ENCODE results near the gene WSB2.
"Not testable (repeated sequence)": the region's sequence is repeated elsewhere in the genome, so short reads cannot be mapped to it uniquely, and the experiment has no call there.

Gene WSB2
- 175 to 316 (median 248) reads per million in 18 experiments for total RNA-seq

DNA sequence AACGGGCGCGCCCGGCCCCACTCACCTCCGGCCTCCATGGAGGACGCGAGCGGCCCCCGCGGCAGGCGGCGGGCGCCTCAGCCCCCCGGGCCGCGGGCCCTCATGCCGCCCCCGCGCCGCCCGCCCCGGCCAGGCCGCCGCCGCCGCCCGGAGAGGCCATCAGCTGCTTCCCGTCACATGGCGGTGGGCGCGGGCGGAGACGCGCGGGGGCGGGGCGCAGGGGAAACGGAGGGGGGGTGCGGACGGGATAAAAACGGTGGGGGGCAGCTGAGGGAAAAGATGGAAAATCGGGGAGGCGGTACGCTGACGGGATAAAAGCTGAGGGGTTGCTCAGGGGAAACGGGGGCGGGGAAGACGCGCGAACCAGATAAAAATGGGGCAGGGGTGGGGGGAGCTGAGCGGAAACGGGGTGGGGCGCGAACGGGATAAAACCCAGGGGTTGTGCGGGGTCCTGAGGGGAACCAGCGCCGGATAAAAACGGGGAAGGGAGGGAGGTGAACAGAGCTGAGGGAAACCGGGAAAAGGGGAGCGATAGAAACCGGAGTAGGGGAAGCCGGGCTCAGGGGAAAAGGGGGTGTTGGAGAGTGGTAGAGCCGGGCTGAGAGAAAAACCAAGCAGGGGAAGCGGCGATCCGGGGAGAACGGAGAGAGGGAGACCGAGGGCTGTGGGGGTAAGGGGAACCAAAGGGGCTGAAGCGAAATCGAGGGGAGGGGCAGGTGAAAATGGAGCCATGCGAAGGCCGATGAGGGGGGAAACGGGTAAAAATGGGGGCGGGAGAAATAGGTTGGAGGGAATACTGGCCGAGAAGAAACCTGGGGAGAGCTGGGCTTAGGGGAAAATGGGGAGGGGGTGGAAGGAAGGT lies at the start of gene WSB2:
Gene WSB2, minus strand, starts transcription at position 169 of the 862 bp plus-strand sequence. Its CDS starts 131 bp downstream, at position 38.
- peak; percentile 76 to 89 for DNase-seq

DNA sequence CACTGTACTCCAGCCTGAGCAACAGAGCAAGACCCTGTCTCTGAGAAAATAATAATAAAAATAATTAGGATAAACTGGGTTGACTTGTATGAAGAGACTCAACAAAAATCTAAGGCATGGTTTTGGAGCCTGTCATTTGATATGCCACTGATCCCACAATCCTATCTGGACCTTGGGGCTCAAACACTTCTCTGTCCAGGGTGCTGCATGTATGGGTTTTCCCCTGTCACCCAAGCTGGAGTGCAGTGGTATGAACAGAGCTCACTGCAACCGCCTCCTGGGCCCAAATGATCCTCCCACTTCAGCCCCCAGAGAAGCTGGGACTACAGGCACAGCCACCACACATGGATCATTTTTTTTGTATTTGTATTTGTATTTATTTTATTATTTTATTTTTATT lies 48.1 kb upstream of the WSB2 start:
- no peak for DNase-seq

DNA sequence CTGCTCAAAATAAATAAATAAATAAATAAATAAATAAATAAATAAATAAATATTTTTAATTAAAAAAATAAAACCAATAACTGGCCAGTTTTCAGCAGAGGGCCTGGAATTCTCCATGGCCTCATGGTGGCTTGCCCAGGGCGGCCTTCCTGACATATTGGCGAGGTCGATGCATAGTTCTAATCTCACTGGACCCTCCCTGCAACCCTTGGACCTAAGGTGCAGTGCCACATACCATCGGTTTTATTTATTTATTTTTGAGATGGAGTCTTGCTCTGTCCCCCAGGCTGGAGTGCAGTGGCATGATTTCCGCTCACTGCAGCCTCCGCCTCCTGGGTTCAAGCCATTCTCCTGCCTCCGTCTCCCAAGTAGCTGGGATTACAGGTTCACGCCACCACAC lies 46.7 kb upstream of the WSB2 start:
- DNase-seq = no peak

DNA sequence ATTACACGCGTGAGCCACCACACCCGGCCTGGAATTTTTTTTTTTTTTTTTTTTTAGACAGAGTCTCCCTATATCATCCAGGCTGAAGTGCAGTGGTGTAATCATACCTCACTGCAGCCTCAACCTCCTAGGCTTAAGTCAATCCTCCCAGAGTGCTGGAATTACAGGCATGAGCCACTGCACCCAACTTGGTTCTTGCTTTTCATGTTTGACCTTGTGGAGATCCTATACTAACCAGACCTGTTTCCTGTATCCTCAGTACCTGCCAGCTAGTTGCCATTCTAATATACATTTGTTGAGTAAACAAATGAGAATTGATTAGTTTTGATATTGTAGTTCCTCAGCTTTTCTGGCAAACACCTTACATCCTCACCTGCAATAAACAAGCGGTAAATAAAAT lies 46.0 kb upstream of the WSB2 start:
- DNase-seq = no peak

DNA sequence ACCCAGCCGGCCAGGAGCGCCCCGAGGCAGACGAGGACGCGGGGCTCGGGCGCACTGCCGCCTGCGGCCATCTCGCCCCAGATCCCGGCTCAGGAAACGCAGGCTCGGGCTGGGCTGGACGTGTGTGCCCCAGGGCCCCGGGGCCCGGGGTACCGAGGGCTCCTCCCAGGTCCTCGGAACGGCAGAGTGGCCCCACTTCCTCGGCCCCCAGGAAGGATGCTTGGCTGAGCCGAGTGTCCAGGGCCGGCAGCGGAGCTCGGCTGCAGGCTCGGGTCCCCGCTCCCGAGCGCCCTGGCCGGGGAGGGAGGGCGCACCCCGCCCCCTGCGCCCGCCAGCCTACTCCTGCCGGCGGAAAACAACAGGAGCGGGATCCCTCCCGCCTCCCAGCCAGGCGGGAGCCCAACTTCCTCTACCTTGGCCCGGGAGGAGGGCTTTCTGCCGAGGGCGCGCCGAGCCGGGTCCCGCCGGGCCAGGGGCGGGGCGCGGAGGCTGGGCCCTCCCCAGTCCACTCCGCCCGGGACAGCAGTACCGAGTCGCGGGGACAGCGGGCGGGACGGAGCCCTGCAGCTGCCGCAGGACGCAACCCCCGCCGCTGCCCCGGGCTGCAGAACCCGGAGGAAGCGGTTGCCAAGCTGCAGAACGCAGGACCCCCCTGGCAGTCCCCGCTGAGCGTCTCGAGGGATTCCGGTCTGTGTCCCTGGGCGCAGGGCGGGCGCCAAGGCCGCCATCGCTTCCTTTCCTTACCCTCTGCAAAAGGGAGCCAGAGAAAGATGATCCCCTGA lies 42.8 kb upstream of the WSB2 start, which contains the start of gene VSIG10:
Gene VSIG10, minus strand, starts transcription at position 411 of the 782 bp plus-strand sequence. Its CDS starts 340 bp downstream, at position 71.
- peak; percentile 56 to 64 for DNase-seq

DNA sequence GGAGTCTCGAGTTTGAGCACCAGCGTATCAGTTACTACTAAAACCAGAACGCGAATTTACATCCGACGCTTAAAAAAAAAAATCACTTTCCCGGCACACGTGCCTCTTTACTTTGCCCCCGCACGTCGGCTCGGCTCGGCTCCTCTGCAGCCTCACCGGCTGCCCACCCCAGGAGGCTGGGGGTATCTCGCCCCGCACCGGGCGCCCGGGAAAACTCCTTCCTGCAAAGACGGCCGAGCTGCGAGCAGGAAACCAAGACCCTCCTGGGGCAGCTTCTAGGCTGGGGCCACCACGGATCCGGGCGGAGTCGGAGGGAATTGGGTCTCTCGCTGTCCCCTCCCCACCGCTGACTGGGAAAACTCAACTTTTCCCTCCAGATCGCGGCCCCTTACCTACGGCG lies 42.2 kb upstream of the WSB2 start:
- no peak for DNase-seq

DNA sequence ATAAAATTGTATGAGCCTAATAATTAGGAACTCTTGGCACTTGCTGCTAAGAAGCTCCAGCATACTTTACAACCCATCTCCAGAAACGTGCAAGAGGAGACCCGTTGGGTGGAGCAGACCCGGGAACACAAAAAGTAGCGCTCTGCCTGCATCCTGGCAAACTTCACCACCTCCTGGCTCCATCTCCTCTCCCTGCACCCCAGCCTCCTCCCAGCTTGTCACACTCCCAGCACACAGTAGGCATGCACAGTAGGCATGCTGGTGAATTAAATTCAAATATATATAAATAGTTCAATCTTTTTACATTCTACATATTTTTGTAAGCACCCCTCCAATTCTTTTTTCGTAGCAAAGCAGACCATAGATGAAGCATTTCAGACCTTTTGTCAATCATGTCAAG lies 41.6 kb upstream of the WSB2 start:
- DNase-seq = no peak

DNA sequence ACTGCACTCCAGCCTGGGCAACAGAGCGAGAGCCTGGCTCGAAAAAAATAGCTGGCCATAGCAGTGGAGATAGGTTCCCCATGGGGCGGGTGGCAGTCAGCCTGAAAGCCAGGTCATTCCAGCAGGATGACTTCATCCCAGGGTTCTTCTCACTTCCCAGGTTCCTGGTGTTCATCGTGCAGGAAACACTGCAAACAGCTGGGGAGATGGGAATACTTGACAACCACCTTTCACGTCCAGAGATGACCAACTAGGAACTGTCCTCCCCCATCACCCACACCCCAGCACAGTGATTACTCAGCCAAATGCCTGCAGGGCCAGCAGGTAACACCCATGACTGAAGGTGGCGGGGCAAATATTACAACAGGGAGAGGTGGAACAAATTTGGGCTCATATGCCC lies 41.1 kb upstream of the WSB2 start:
- no peak for DNase-seq

DNA sequence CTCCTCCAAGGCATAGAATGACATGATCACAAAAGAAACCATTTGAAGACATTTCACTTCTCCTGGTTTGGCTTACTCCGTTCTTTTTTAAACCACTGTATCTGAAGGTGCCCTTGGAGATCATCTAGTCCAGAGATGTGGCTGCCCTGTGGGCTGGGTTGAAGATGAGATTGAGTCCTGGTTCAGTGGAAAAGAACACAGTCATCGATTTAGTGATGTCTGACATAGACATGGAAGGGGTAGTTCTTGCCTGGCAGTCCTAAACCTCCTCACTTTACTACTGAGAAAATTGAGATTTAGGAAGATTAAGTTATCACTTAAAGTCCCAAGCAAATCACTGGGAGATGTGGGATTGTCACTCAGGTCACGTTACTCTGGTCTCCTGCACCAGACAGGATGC lies 40.1 kb upstream of the WSB2 start:
- no peak for DNase-seq

DNA sequence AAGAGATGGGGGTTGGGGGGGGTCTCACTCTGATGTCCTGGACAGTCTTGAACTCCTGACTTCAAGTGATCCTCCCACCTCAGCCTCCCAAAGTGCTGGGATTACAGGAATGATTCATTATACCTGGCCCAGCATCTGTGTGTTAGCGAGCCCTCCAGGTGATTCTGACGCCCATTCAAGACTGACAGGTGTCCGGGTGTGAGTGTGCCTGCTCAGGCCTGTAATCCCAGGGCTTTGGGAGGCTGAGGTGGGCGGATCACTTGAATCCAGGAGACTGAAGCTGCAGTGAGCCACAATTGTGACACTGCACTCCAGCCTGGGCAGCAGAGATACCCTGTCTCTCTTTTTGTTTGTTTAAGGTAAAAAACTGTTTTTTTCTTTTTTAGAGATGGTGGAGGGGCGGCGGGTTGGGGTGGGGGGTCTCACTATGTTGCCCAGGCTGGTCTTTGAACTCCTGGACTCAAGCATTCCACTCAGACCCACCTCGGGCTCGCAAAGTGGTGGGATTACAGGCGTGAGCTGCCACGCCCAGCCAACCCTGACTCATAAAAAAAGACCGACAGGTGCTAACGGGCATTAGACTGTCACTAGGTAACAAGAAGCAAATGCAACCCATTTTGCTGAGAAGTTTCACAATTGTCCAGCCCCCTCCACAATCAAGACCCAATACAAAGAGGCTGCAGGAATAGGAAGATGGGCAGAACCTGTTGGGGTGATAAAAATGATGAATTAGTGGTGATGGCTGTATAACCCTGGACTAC lies 38.1 kb upstream of the WSB2 start:
- DNase-seq = no peak

DNA sequence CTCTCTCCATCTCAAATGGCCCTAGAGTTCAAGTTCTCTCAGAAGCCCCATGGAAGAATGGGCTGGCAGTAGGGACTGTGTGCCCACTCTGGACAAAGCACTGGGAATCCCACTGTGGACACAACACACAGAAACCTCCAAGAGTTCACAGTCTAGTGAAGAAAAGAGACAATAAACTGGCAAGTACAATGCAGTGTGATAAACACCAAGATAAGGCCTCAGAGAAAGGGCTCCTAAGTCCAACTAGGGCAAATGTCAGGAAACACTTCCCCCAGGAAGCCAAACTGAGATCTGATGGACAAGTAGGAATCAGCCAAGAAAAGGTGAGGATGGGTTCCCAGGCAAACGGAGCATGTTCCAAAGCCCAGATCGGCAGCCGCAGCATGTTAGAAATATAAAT lies 37.4 kb upstream of the WSB2 start:
- no peak for DNase-seq

DNA sequence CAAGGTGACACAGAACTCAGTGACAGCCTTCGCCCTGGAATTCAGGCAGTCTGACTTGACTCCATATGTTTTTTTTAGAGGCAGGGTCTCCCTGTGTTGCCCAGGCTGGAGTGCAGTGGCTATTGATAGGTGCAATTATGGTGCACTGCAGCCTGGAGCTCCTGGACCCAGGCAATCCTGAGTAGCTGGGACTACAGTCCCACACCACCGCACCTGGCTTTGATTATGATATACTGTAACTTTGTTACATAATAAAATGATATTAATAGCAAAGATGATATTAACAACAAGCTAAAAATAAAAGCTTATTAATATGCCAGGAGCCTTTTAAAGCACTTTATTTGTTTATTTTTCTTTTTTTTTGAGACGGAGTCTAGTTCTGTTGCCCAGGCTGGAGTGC lies 33.1 kb upstream of the WSB2 start:
- no peak for DNase-seq

DNA sequence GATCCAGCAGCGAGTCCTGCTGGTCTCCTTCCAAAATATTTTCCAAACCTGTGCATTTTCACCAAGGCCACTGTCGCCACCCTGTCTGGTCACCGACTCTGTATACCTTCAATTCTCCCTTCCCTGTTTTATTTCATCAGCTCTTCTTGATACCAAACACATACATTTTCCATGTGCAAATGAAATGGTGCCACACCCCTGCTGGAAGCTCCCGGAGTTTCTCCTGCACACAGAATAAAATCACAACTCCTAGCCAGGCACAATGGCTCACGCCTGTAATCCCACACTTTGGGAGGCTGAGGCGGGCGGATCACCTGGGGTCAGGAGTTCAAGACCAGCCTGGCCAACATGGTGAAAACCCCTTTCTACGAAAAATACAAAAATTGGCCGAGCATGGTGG lies 28.8 kb upstream of the WSB2 start:
- no peak for DNase-seq

DNA sequence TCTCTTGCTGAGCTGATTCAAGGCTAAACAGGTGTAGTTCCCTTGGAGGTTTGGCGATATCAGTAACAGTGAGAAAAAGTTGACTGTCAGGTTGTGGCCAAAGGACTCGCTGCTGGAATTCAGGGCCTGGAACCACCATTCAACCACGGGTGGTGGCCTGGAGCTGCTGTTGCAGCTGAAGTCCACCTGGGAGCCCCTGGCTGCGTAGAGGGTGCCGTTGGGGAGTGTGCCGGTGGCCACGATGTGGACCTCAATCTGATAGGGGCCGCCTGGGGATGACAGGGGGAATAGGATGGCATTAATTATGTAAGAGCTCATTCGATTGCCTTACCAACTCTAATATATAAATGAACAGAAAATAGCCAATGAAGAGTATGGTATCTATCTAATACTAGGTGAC lies 21.2 kb upstream of the WSB2 start:
- no peak for DNase-seq

DNA sequence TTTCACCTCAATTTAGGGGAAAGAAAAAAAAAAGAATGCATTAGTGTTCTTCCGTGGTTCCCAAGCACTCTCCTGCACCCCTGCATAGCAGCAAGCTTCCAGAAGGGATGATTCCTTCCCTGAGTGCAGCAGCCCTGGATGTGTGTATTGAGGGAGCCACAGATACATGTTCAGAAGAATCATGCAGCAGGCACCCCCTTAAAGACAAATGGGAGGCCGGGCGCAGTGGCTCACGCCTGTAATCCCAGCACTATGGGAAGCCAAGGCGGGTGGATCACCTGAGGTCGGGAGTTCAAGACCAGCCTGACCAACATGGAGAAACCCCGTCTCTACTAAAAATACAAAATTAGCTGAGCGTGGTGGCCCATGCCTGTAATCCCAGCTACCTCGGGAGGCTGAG lies 20.5 kb upstream of the WSB2 start:
- not testable (repeated sequence) for DNase-seq

DNA sequence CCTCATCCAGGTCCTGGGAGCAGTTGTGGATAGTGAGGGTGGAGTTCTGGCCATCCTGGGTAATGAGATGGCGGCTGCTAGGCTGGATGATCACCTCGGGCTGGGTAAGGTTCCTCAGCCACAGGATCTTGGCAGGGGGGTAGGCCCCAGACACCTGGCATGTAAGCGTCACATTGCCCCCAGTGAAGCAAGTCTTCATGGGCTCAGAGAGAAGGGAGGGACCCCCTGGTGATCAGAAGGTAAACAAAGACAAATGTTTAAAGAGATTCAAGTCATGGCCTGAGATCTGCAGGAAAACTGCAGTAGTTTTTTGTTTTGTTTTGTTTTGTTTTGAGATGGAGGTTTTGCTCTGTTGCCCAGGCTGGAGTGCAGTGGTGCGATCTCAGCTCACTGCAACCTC lies 12.8 kb upstream of the WSB2 start:
- DNase-seq = no peak

DNA sequence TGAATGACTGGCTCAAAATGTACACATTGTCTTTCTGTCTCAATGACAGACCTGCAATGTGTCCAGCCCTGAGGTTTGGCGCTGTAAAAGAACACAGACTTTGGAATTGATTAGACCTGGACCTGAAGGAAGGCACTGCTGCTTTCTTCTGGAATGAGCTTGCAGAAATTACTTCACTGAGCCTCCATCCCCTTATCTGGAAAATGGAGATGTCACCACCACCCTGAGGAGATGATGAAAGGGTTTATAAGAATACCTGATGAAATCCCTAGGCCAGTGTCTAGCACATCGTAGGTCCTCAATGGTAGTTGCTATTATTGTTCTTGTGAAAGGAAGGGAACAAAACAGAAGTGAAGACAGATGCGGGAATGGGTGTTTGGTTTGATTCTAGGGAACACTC lies 9.7 kb upstream of the WSB2 start:
- DNase-seq = no peak

DNA sequence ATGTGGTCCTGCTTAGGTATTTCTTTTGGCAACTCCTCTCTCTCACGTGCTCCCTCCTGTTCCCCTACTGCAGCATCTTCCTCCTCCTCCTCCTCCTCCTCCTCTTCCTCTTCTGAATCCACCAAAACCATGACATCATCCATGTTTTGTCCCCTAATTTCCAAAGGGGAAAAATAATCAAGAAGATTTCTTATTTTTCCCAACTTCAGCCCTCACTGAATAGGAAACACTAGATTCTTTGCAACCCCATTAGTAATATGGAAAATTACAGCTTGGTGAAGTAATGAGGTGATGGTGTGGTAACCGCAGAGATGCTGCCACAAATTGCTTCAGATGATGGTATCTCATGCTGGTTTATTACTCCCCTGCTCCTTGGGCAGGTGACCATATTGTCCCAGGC lies 7.5 kb upstream of the WSB2 start:
- DNase-seq = peak; percentile 17 to 48

DNA sequence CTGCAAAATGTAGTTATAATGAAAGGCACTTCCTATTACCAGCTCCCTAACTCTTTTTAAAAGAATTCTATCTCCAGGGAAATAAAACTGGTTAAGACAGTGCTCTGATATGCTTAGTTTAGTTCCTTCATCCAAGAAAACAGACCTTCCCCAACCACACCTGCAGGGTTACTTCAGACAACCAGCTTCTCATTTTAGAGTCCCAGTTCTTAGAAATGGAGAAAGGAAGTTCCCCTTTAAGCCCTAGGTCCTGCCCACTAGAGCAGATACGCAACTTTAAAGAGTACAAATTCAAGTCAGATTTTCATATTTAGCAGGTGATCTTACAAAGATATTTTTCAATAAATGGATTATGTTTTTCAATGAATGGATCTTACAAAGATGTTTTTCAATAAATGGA lies 4.4 kb upstream of the WSB2 start:
- DNase-seq = peak; percentile 33 to 41

DNA sequence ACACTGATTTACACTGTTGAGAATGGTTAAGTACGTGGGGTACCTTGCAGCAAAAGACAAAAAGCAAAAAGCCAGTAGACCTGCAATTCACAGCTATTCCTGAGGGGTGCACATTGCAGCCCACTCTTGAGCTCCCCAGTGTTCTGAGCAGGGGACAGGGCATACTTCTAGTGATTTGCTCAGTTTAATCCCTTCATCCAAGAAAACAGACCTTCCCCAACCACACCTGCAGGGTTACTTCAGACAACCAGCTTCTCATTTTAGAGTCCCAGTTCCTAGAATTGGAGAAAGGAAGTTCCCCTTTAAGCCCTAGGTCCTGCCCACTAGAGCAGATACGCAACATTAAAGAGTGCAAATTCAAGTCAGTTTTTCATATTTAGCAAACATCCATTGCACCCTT lies 3.6 kb upstream of the WSB2 start:
- DNase-seq = peak; percentile 45 to 71

DNA sequence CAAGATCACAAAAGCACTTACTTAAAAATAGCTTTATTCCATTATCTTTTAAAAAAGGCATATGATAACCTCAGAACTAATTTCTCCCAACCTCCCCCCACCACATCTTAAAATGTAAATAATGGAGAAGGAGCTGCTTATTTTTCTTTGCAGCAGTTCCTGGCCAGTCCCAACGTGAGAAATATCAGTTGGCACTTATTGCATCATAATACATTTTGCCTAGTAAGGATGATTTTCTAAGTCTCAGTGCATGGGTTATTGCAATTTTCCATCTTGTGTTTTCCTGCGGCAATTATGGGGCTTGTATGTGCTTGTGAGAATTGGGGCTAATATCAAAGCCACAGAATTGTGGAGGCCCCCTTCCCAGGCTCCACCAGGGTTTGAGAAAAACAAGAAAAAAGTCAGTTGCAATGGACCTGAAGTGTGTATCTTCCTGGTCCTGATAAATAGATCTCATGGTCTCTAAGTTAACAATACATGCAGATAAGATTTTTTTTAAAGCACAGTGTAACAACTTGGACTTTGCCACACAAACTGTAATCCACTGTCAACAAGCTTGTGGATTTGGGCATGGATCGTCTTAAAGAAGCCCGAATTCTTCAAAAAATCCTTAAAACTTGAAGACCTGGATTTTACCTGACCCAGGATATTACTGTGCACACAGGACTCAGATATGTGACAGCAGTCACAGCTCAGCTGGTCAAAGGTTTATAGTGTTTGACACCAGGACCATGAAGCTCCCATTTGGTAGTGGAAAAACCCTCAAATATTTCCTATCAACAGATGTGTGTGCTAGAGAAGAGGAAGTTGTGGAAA lies 2.8 kb upstream of the WSB2 start:
- DNase-seq = peak; percentile 45 to 51

Data from inflammatory macrophage (primary cell).